Stimulated activated CD4-positive, alpha-beta T cell treated with anti-CD3 and anti-CD28 coated beads, TNF-alpha, amount 100 ng/mL, for 4 hours (primary cell): ENCODE data around the gene SNX30.

ENCODE experiments used
- DNase-seq, 3 experiments: peaks; one replicate each; pipeline ENCODE4 v3.0.0-alpha.2; 2020; ENCODE audit warnings: low read depth in 3 of 3

The SNX30 gene

GRCh38 chr9:112858005-112858404 is 107.4 kb downstream of the SNX30 start:
- DNase-seq = no peak

DNA sequence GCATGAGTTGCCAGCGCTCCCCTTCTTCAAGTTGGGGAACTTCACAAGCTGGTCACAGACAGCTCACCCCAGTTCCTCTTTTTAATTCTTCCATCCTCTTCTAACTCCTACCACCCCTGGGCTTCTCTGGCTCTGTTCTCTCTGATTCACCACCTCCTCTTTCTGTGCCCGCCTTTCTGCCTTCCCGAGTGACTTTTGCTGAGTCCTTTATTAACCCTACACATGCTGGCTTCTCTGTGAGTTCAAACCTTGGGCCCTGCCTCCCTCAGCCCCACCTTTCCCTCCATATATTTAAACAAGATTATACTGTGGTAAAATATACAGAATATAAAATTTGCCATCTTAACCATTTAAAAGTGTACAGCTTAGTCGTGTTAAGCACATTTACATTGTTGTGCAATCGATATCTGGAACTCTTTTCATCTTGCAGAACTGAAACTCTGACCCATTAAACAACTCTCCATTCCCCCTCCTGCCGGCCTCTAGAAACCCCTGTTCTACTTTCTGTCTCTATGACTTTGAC is 108.1 kb downstream of the SNX30 start:
- DNase-seq = no peak

- no peak for DNase-seq
These were observed 109.9 kb downstream of the SNX30 start for GRCh38 chr9:112860451-112860850.

DNA sequence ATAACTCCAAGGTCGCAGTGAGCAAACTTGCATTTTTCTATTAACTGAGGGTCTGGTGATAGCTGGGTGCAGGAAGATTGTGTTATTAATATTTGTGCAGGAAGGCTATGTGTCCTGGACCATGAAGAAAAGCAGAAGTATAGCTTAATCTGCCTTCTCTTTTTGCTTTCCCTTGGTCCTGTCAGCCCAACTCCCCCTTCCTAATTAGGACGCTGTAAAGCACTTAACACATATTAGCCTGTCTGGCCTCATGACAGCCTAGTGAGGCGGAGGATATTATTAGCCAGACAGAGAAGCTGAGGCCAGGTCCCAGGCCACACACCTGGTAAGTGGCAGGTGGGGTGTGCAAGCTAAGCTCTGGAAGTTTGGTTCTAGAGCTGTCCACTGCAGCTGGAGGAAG is 110.6 kb downstream of the SNX30 start:
- DNase-seq = no peak

DNA sequence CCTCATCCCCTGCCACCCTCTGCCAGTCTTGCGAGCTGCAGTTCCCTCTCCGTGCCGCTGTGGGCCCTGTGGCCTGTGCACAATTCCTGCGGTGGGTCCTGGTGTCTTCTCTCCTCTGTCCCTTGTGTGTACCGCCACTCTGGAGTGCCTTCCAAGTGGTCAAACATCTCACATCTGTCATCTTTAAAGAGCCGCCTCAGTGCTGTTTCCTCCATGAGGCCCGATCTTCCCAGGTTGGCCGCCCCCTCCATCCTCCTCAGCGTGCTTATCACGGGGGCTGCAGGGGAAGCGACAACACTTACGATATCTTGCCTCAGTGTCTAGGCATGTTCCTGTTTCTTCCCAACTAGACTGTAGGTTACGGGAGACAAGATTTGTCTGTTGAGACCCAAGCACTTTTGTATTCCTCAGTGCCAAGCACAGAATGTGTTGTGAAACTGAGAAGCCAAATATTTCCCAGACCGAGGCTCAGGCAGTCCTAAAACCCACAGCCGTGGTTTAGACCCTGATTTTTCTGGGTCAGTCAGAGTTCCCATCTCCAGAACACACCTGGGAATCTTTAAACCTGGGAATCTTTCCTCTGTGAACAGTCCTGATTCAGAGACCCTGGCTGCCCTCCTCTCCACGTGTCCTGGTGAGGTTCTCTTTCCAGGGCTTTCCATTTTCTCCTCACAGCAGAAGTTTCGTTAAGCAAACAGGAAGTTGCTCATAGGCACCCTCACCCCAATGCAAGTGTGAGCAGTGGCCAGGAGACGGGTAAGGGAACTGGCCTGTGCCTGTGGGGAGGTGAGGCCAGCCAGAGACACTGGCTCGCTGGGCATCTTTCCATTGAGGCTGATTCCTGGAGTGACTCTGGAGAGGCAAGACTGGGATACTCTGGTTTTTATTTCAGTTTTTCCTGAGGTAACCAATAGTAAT is 111.3 kb downstream of the SNX30 start:
- DNase-seq = no peak

DNA sequence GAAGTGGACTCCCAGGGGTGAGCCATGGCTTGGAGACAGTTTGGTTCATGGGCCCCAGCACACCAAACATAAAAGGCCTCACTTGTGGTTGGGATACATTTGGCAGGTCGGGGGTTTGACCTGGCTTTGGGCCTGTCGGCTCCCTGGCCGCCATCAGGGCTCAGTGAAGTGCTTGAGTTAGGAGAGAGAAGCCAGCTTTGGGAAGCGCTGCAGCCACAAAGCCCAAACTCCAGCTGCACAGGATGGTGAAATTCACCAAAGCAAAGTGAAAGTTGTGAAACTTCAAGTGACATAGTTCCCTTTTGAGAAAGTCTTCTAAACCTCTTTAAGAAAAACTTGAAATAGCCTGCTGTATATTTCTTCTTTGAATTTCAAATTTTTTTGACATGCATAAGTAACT is 112.7 kb downstream of the SNX30 start:
- DNase-seq = no peak

DNA sequence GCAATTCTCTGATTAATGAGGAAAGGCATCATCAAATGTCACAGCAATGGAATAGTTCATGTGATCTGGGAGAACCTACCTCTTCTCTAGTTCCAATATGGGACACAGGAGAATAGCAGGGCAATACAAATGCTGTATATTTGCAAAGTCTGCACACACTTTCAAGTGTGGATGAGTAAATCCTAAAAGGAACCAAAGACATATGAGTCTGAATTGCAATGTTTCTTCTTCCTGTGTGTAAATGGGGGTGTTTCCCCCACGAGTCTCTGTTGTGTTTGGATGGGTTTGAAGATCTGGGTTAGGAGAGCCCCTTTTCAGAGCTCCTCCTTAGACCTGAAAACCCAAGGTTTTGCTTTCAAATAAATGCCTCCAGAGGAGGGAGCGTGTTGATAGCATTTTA is 113.2 kb downstream of the SNX30 start:
- DNase-seq = no peak

DNA sequence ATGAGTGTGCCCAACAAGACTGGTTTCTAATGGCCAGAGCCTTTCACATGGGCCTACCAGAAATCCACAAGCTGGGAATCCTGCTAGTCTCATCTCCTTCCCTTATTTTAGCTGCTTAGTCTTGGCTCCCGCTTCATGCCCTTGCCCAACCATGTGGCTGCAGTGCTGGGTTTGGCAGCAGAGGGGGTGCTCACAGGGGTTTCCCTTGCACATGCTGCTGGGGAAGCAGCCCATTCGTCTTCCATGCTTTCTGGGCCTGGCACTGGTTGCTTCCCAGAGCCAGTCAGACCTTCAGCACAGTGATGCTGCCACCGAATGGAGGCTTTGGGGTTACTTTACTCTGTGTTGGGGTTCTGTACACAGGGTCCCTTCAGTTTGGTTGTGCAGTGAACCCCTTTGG is 113.8 kb downstream of the SNX30 start:
- no peak for DNase-seq

- no peak for DNase-seq
These were observed 114.4 kb downstream of the SNX30 start for GRCh38 chr9:112864982-112865381.

DNA sequence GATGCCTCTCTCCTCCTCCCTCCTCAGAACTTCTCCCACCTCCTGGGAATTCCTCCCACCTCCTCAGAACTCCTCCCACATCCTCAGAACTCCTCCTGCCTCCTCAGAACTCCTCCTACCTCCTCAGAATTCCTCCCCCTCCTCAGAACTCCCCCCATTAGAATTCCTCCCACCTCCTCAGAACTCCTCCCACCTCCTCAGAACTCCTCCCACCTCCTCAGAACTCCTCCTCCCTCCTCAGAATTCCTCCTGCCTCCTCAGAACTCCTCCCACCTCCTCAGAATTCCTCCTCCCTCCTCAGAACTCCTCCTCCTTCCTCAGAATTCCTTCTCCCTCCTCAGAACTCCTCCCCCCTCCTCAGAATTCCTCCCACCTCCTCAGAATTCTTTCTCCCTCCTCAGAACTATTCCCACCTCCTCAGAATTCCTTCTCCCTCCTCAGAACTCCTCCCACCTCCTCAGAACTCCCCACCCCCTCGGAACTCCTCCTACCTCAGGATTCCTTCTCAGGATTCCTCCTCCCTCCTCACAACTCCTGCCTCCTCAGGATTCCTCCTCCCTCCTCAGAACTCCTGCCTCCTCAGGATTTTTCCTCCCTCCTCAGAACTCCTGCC is 116.2 kb downstream of the SNX30 start:
- DNase-seq = no peak

DNA sequence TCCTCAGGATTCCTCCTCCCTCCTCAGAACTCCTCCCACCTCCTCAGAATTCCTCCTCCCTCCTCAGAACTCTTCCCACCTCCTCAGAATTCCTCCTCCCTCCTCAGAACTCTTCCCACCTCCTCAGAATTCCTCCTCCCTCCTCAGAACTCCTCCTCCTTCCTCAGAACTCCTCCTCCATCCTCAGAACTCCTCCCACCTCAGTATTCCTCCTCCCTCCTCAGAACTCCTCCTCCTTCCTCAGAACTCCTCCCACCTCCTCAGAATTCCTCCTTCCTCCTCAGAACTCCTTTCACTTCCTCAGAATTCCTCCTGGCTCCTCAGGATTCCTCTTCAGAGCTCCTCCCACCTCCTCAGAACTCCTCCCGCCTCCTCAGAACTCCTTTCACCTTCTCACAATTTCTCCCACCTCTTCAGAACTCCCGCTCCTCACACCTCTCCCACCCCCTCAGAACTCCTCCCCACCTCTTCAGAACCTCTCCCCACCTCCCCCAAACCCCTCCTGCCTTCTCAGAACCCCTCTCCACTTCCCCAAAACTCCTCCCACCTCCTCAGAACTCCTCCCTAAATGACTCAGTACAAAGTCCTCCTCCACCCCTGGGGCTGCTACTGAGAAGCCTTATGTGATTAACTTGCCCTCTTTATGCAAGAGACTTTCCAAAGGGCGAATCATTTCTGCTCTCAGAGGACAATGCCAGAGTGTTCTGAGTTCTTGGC is 116.9 kb downstream of the SNX30 start:
- DNase-seq = no peak

DNA sequence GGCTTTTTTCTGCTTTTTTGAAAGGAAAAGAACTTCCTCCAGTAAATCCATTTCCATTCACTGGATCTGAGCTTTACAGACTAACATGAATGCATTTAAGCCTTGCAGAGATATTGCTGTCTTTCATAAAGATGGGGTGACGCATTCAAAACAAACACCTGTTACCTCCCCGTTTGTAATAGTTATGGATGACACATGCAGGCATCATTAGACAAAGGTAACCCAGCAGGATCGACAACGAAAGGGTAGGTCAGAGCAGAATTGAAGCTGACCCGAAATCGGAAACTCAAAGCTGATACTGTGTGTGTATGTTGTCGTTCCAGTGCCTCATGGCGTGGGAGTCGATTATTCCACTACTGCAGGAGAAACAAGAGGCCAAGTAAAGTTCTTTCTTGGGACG is 117.9 kb downstream of the SNX30 start:
- DNase-seq = no peak

GRCh38 chr9:112869041-112869529 is 118.5 kb downstream of the SNX30 start:
- DNase-seq = no peak

GRCh38 chr9:112869917-112870316 is 119.4 kb downstream of the SNX30 start:
- no peak for DNase-seq

DNA sequence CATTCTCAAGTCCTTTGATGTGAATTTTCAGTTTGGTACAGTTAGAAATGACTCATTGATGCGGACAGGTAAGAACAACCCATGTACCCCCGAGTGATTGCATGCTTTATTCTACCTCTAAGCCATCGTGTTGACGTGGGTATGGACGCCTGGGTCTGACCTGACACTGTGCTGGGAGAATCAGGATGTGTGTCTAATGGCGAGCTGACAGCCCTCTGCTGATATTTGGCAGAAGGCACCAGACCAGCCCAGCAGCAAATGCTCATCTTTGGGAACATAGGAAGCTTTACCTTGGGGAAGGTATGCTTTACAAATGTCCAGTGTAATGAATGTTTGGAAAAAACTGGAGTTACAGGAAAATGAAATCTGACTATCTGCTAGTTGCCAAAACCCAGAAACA is 120.0 kb downstream of the SNX30 start:
- no peak for DNase-seq

DNA sequence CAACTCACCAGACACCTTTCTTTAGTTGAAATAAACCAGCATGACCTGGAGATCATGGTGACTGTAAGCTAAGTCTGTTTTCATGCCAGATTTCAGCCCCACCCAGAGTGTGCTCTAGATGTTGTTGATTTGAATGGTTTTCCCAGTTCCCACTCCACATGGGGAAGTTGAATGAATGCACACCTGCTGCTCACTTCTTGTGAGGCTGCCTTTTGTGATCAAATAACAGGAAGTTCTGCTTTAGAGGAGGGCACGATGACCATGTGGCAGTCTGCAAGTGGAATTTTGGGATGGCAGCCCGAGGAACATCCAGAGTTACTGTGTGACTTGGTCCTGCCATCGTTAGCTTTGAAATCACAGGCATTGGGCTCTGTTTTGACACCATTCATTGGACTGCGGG is 121.5 kb downstream of the SNX30 start:
- no peak for DNase-seq

- DNase-seq = no peak
These were observed 123.3 kb downstream of the SNX30 start for GRCh38 chr9:112873773-112874405.

DNA sequence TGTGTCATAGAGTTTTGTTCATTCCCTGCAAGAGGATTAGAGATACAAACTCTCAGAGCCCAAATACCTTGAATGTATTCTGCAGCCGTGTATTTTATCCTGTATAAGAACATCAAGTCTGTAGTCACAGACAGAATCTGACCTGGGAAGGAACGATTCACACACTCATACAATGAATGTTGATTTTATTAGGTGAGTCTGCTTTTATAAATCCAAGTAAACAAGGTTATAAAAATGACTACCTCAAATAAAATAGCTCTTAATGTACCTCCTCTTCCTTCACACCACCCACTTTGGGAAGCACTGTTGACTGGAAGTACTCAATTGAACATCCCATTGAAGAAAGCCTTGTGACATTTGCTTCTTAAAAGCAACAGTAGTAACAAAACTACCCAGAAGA is 128.2 kb downstream of the SNX30 start:
- no peak for DNase-seq

- no peak for DNase-seq
These were observed 130.1 kb downstream of the SNX30 start for GRCh38 chr9:112880650-112881049.

- DNase-seq = no peak
These were observed 130.8 kb downstream of the SNX30 start for GRCh38 chr9:112881331-112881730.

DNA sequence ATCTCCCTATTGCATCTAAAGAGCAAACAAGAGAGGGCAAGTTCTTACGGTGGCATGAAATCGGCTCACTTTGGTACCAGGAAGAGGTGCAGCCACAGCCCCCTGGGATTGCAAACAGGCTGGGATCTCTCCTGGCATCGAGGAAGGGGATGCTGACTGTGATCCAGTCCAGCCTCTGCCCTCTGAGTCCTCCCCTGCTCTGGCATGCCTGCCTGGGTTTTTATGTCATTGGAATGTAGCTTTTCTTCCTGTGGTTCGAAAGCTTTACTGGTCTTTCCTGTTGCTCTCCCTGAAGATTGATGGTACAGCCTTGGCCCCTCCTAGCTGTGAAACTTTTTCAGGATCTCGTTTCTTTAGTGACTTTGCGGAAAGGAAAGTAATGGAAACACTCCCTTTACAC is 133.5 kb downstream of the SNX30 start:
- no peak for DNase-seq

DNA sequence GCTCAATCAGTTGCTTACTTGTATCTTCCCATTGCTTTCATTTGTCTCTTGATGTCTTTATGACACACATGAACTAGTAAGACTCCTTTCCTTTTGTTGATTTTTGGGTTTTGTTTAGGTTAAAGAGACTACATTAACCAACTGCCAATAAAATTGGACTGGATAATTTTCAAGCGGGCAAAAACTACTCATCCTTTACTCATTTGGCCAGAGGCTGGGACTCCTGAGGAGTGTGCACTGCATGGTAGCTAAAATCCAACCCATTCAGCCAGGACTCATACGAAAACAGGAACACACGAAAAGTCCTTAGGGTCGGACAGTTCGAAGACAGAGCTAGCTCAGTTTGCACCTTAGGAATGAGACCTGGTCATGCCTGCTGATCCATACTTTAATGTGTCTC is 134.2 kb downstream of the SNX30 start:
- no peak for DNase-seq
